GM19193 (cell line): ENCODE measurements around the gene NFYC.

Experiments
- POLR2A ChIP-seq: IDR thresholded peaks from 4 replicates; pipeline ENCODE4 v1.6.1; 2011; ENCODE audit not compliant: insufficient read depth, insufficient read length; ENCODE audit errors: extremely low read depth

NFYC gene

DNA sequence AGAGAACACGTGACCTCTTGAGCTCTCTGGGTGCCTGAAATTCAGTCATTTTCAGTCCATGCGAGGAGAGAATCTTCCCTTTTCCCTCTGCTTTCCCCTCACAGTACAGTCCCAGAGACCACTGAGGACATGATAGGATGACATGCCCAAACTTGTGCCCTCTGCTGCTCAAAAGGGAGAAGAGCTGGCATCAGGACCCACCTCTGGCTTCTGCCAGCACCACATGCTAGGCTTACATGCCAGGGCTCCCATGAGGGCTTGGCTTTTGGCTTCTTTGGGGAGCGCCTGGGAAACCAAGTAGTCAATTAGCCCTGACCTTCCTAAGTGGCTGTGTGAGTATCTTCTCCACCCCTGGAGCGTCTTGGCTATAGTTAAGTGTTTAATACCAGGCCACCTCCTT lies 78.3 kb downstream of the NFYC start:
- TF ChIP-seq POLR2A: no peak

- TF ChIP-seq POLR2A: no peak
These were observed 79.0 kb downstream of the NFYC start for GRCh38 chr1:40770296-40771070.

- TF ChIP-seq POLR2A: no peak
These were observed 80.8 kb downstream of the NFYC start for GRCh38 chr1:40772146-40772955.

GRCh38 chr1:40773748-40774265 lies 82.3 kb downstream of the NFYC start:
- no peak for TF ChIP-seq POLR2A

GRCh38 chr1:40774266-40774998 lies 82.9 kb downstream of the NFYC start:
- no peak for TF ChIP-seq POLR2A

- TF ChIP-seq POLR2A: no peak
These were observed 85.0 kb downstream of the NFYC start for GRCh38 chr1:40776236-40777072.

DNA sequence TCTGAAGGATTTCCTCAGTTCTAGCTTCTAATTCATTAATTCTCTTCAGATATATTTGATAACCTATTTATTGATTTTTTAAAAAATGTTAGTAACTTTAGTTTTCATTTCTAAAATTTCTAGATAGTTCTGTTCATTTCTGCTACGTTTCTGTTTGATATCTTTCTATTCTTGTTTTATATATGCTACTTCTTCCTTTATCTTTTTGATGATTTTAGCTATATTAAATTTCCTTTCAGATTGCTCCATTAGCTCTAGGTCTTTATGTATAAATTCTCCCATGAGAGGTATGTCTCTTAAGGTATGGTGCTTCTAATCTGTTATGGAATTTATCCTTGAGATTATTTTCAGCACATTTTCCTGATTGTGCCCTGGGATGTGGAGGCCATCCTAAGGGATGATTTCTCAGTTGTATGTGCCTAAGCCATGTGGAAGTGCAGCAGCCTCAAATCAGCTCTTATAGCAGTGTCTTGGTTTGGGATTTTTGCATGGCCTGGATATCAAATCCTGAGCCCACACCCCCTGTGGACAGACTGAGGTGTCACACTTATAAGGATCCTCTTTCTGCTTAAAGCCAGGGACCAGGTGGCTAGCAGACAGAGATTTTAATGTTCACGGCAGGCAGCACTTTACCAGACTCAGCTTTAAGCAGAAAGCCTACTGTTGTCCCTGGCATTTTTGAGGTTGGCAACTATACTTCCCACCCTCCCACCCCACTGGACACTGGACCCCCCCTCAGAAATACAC lies 85.9 kb downstream of the NFYC start:
- no peak for TF ChIP-seq POLR2A

DNA sequence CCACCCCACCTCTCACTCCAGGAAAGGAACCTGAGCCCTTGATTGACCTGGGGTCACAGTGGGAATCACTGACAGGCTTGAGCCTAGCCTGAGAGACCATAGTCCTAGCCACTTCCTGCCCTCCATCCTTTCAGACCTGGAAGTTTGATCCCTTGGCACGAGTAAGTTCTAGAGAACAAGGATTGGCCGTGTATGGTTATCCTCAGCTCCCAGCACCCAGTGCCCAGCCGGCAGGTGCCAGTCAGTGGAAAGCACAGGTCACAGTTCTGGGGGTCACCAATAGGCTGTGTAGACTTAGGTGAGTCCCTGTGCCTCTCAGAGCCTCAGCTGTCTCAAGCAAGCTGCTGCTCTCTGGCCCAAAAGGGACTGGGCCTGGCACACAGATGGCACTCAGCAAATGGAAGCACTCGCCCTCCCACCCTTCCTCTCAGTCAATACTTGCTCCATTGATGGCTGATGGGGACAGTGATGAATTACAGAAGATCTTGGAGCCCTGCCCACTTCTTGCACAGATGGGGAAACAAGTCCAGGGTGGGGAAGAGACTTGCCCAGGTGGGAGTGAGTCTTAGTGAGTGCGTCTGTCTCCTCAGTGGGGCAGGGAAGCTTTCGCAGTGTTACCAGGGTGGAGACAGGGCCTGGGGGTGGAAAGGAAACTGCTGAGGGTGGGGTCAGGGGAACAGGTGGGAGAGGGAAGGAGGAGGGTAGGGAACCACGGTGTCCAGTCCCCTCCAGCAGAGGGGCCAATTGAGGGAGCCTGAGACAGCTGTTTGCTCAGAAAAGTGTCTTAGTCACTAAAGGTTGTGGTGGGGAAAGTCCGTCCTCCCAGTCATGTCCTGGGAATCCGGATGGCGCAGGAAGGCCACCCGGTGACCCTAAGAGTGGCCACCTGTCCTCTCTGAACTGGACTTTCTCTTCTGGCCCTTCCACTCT lies 89.4 kb downstream of the NFYC start:
- TF ChIP-seq POLR2A: no peak

DNA sequence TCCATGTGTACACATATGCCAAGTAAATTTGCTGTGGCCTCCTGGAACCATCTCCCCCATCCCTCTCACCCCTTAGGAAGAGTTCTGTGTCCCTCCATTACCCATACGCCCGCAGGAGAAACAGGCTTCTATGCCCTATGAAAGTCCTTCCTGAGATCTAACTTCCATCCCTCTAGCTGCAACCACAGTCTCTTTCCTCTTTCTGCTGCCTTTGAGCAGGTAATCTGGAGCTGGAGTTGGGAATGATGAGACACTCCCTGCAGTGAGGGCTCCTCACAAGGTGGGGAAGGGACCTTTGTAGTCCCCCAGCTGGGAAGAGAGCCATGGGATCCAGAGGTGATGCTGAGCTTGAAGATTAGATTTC lies 90.1 kb downstream of the NFYC start:
- no peak for TF ChIP-seq POLR2A

GRCh38 chr1:40782371-40782956 lies 91.0 kb downstream of the NFYC start:
- no peak for TF ChIP-seq POLR2A

DNA sequence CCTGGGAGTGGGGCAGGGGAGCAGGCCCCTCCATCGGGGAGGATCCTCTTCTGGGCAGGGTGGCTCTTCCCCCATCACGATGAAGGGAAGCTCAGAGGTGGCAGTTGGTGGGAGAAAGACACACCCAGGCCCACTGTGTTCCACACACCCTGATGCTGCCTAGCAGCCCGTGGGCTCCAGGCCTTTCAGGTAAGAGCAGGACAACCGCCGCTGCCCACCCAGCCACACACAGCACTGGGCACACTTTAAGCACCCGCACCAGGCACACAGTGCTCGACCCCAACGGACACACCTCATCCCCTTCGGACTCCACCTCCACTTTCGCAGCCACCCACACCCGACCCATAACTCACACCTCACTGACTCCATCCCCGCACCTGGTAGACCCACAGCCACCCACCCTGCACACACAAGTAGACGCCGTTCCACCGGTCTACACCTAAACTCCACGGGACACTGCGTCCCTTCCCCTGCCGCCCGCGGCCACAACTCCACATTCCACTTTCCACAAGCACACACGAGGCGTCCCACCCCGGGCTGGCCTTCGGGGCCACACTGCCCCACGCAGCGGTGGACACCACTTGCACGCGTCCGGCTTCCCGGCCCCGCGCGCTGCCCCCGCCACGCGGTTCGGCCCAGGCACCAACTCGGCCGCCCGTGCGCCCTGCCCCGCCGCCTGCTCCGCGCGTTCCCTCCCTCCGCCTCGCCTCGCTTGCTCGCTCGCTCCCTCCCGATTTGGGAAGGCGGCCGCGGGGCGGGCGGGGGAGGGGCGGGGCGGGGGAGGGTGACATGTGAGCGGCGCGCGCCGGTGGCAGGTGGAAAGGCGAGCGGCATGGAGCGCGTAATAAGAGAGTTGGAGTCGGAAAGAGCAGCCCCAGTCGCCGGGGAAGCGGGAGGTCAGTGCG lies 91.7 kb downstream of the NFYC start, which contains the start of gene KCNQ4:
TSS of gene KCNQ4 (plus strand) at position 787 of the 905 bp plus-strand sequence. CDS start 307 bp downstream, outside the sequence.
- no peak for TF ChIP-seq POLR2A
